ENCODE measurements around the gene ZC3H18.

ZC3H18 gene

DNA sequence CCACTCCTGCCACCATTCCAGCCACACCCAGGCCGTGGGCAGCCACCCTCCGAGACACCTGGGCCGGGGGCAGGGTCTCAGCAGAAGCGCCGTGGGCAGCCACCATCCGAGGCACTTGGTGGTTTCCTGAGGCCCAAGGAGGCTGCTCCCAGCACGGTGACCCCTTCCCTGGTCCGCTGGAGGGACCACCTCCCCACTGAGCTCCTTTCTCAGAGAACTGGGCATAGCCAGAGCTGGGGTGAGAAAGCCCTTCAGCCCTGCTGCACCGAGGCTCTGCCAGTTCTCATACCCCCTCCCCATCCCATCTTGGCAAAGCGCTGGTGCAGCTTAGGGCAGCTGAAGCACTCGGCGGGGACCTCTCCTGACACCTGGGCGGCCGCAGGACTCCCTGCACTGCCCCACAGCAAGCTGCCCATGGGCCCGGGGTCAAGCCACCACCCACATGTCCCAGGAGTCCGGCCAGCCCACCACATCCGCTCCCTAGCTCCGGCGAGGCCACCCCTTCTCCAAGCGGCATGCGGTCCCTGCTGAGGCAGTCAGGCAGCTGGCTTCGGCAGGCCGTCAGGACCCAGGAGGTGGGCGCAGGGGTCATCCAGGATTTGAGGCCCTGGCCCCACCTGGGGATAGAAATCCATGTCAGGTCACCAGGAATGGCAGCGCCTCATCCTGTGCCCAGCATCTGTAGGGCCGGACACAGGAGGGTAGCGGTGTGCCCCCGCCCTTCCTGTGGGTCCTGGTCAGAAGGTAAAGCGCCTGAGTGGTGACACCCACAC is 82.0 kb downstream of the ZC3H18 start:
- TF ChIP-seq FOXK2 (IDR thresholded peaks at IDR 0.05) (no peak), FOXA1 (IDR thresholded peaks at IDR 0.05) (no peak), BHLHE40 (IDR thresholded peaks at IDR 0.05; ENCODE audit: borderline replicate concordance) (no peak), SP1 (IDR thresholded peaks at IDR 0.05) (no peak), ARNT (IDR thresholded peaks at IDR 0.05) (no peak), CTBP1 (IDR thresholded peaks at IDR 0.05; ENCODE audit: borderline replicate concordance) (no peak), SUZ12 (IDR thresholded peaks at IDR 0.05) (no peak), LEF1 (IDR thresholded peaks at IDR 0.05; ENCODE audit: borderline replicate concordance) (no peak), HDGF (IDR thresholded peaks at IDR 0.05; ENCODE audit: borderline replicate concordance) (no peak), L3MBTL2 (conservative IDR thresholded peaks at IDR 0.05) (no peak)
- TF ChIP-seq, protein P1, sequence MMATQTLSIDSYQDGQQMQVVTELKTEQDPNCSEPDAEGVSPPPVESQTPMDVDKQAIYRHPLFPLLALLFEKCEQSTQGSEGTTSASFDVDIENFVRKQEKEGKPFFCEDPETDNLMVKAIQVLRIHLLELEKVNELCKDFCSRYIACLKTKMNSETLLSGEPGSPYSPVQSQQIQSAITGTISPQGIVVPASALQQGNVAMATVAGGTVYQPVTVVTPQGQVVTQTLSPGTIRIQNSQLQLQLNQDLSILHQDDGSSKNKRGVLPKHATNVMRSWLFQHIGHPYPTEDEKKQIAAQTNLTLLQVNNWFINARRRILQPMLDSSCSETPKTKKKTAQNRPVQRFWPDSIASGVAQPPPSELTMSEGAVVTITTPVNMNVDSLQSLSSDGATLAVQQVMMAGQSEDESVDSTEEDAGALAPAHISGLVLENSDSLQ (IDR thresholded peaks at IDR 0.05) = no peak
- DNase-seq (ENCODE audit: extremely low spot score) = no peak
- POLR2A ChIA-PET = interaction anchor here (0.7 kb wide), 1 partner anchor 11 kb away, joined by 3 read pairs; the partner anchor contains the start of gene MVD
- CTCF ChIA-PET = no interaction called here

DNA sequence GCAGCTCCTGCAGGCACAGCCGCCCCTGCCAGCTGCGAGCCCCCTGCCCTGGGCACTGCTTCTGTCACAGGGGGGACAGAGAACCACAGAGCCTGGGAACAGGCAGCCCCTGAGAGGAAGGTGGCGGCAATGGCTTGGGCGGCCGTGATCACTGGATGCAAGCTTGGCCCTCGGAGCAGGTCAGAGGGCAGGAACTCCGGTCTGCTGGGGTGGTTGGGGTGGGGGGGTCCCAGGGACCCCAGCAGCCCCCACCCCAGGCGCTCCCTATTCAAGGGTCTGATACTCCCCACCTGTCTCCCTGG is 82.5 kb downstream of the ZC3H18 start:
- CTCF ChIA-PET = no interaction called here
- DNase-seq (ENCODE audit: extremely low spot score) = no peak
- no peak for TF ChIP-seq SP1 (IDR thresholded peaks at IDR 0.05)
- TF ChIP-seq SUZ12 (IDR thresholded peaks at IDR 0.05) = no peak
- no peak for TF ChIP-seq ZNF384 (IDR thresholded peaks at IDR 0.05)
- TF ChIP-seq ARNT (IDR thresholded peaks at IDR 0.05) = no peak
- no peak for TF ChIP-seq LEF1 (IDR thresholded peaks at IDR 0.05; ENCODE audit: borderline replicate concordance)
- no peak for TF ChIP-seq HDGF (IDR thresholded peaks at IDR 0.05; ENCODE audit: borderline replicate concordance)
- POLR2A ChIA-PET = interaction anchor here (0.7 kb wide), 1 partner anchor 10 kb away, joined by 3 read pairs; the partner anchor contains the start of gene MVD

DNA sequence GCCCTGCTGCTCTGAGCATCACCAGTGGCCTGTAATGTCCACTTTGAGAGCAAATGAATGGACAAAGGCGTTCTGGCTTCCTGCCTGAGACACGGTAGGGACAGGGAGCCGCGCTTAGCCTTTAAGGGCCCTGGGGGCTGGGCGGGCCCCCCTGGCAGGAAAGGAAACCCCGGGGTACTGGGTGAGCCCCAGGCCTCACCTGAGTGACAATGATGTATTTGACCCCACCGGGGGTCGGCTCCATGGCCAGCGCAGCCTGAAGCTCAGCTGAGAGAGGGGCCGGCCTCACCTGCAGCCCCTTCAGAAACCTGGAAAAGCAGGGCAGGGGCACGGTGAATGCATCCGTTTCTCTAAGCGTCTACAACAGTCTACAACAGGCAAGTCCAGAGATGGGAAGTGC is 82.9 kb downstream of the ZC3H18 start:
- no peak for DNase-seq (ENCODE audit: extremely low spot score)
- POLR2A ChIA-PET = interaction anchor here (0.7 kb wide), 1 partner anchor 10 kb away, joined by 3 read pairs; the partner anchor contains the start of gene MVD
- CTCF ChIA-PET = no interaction called here
- no peak for TF ChIP-seq NFRKB (IDR thresholded peaks at IDR 0.05)
- no peak for TF ChIP-seq SP1 (IDR thresholded peaks at IDR 0.05)

DNA sequence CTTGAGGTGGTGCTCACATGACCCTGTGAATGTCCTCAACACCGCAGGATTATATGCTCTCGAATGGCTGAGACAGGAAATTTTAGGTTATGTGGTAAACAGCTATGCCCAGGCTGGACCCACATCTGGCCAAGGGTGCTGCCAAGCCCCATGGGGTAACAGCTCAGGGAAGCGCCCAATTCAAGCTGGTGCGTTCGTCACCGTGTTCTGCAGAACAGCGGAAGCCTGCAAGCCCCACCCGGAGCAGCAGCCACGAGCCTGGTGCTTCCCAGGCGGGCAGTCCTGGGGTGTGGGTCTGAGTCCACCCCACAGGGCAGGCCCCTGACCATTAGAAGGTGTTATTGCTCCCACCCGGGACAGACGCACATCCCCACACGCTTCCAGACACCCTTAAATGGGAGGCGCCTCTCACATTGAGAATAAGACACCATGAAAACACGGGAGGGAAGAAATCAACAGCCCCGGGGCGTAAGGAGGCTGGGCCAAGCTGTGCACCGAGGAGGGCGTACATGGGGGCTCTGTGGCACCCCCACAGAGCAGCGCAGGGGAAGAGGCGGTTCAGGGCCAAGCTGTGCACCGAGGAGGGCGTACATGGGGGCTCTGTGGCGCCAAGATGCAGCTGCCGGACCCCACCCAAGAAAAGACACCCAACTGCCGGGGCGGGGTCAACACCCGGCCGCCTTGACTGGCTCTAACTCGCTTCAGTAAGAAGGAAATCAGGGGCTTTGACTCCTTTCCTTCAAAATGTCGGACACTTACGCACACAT is 83.6 kb downstream of the ZC3H18 start:
- POLR2A ChIA-PET = no interaction called here
- no peak for DNase-seq (ENCODE audit: extremely low spot score)
- CTCF ChIA-PET = no interaction called here
- TF ChIP-seq ARNT (IDR thresholded peaks at IDR 0.05) = no peak
- TF ChIP-seq ELF4 (IDR thresholded peaks at IDR 0.05) = no peak
- no peak for TF ChIP-seq L3MBTL2 (conservative IDR thresholded peaks at IDR 0.05)
- no peak for TF ChIP-seq LEF1 (IDR thresholded peaks at IDR 0.05; ENCODE audit: borderline replicate concordance)
- no peak for TF ChIP-seq ZNF384 (IDR thresholded peaks at IDR 0.05)
- TF ChIP-seq FOXA1 (IDR thresholded peaks at IDR 0.05) = no peak
- TF ChIP-seq, protein P1 (IDR thresholded peaks at IDR 0.05) = no peak
- TF ChIP-seq FOXM1 (IDR thresholded peaks at IDR 0.05; ENCODE audit: borderline replicate concordance) = no peak

DNA sequence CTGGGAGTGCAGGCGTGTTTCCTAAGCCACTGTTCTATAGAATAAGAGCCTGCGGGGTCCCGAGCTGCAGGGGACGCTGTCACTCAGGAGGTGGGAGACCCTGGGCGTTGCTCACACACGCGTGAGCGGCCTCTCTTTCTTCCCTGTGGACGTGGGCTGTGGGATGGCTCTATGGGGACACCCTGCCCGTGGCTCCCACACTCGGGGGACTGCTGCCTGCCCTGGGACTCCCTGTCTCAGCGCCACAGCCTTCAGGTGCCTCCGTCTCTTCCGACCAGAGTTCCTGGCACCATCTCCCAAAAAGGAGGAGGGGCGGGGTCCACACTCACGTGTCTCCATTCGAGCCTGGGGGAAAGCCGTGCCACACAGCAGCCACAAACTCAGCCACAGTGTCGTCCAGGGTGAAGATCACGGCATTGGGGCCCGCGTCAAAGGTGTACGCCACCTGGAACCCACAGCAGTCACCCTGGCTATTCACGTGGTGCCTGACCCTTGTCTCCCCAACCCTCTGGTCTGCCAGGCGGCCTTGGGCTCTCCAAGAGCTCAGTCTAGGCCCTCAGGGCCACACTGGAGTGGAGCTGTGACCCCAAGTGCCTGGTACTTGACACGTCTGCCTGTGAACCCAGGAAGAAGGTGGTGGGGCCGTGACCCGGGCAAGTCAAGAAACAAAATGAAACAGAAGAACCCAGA is 84.3 kb downstream of the ZC3H18 start:
- TF ChIP-seq SUZ12 (IDR thresholded peaks at IDR 0.05) (no peak), FOXM1 (IDR thresholded peaks at IDR 0.05; ENCODE audit: borderline replicate concordance) (no peak), NFRKB (IDR thresholded peaks at IDR 0.05) (no peak), BHLHE40 (IDR thresholded peaks at IDR 0.05; ENCODE audit: borderline replicate concordance) (no peak), ARNT (IDR thresholded peaks at IDR 0.05) (no peak), TARDBP (IDR thresholded peaks at IDR 0.05) (no peak), L3MBTL2 (conservative IDR thresholded peaks at IDR 0.05) (no peak), SP1 (IDR thresholded peaks at IDR 0.05) (no peak), FOXA1 (IDR thresholded peaks at IDR 0.05) (no peak)
- POLR2A ChIA-PET = no interaction called here
- DNase-seq (ENCODE audit: extremely low spot score) = no peak
- CTCF ChIA-PET = no interaction called here

DNA sequence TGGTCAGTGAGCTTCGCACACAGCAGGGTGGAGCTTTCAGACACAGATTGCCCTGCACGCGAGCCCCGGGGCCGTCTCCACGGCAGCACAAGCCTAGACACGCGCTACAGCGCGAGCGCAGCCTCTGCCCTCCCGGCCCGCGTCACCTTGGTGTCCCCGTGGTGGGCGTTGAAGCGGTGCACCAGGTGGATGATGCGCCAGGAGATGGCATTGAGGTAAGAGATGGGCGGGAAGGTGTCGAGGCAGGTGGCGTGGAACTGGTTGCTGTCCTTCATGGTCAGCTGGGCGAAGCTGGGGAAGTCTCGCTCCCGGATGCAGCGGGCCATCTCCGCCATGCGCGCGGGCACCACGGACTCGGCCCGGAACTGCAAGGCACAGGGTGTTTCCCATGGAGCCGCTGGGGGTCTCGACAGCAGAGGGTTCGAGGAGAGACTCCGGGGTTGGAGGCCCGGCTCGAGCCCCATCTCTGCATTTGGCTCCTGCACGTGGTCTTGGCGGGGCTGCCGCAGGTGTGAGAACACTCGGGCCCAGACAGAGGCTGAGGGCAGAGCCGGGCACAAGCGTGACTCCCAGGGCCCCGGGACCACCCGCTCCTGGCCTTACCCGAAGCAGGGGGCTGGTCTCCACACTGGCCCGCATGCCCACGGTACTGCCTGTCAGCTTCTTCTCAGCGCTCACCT is 85.0 kb downstream of the ZC3H18 start:
- ChIA-PET CTCF (no interaction called here), POLR2A (no interaction called here)
- DNase-seq (ENCODE audit: extremely low spot score) = no peak
- TF ChIP-seq CTBP1 (IDR thresholded peaks at IDR 0.05; ENCODE audit: borderline replicate concordance) (no peak), BHLHE40 (IDR thresholded peaks at IDR 0.05; ENCODE audit: borderline replicate concordance) (no peak), SUZ12 (IDR thresholded peaks at IDR 0.05) (no peak), FOXM1 (IDR thresholded peaks at IDR 0.05; ENCODE audit: borderline replicate concordance) (no peak), TARDBP (IDR thresholded peaks at IDR 0.05) (no peak), FOXA1 (IDR thresholded peaks at IDR 0.05) (no peak), LEF1 (IDR thresholded peaks at IDR 0.05; ENCODE audit: borderline replicate concordance) (no peak), SP1 (IDR thresholded peaks at IDR 0.05) (no peak), ARNT (IDR thresholded peaks at IDR 0.05) (no peak), ZNF384 (IDR thresholded peaks at IDR 0.05) (no peak)

Data from HEK293T (cell line).